ENCODE measurements around the gene OPALIN.

Gene OPALIN

GRCh38 chr10:96390460-96390864 lies 31.7 kb upstream of the OPALIN start:
- no peak for TF ChIP-seq EZH2phosphoT487 (IDR thresholded peaks at IDR 0.05; ENCODE audit: borderline replicate concordance)
- no peak for TF ChIP-seq CTCF (conservative IDR thresholded peaks at IDR 0.05; ENCODE audit: low read length)
- Histone ChIP-seq H3K27me3 (ENCODE audit: insufficient read depth, low read length, poor library complexity, severe bottlenecking) (no peaks in the 10 kb centered on the region), H3F3A (ENCODE audit: low read depth) (no peaks in the 10 kb centered on the region), H3K36me3 (ENCODE audit: insufficient read depth, low read length) (no peaks in the 10 kb centered on the region), H3K79me2 (ENCODE audit: insufficient read depth, low read length) (no peaks in the 10 kb centered on the region), H2AFZ (ENCODE audit: low read length) (no peak overlapping the region), H3K9ac (ENCODE audit: low read depth, low read length, poor library complexity, severe bottlenecking) (no peak overlapping the region), H3K4me3 (ENCODE audit: low read length, poor library complexity, severe bottlenecking) (no peak overlapping the region), H3K9me2 (replicated peaks; ENCODE audit: low read depth, low read length) (no peaks in the 10 kb centered on the region), H3K9me3 (ENCODE audit: insufficient read depth, low read depth, low read length) (no peaks in the 10 kb centered on the region), H3K4me2 (ENCODE audit: low read depth, low read length, poor library complexity, severe bottlenecking) (no peak overlapping the region), H3K4me1 (ENCODE audit: insufficient read depth, low read length, poor library complexity, severe bottlenecking) (no peaks in the 10 kb centered on the region), H4K20me1 (ENCODE audit: insufficient read depth, low read length, poor library complexity, severe bottlenecking) (no peaks in the 10 kb centered on the region)

- Histone ChIP-seq H2AFZ (ENCODE audit: low read length) (no peak overlapping the region), H3K36me3 (ENCODE audit: insufficient read depth, low read length) (no peaks in the 10 kb centered on the region), H3K4me2 (ENCODE audit: low read depth, low read length, poor library complexity, severe bottlenecking) (no peak overlapping the region), H3K27me3 (ENCODE audit: insufficient read depth, low read length, poor library complexity, severe bottlenecking) (no peaks in the 10 kb centered on the region), H3K9me3 (ENCODE audit: insufficient read depth, low read depth, low read length) (no peaks in the 10 kb centered on the region), H3F3A (ENCODE audit: low read depth) (no peaks in the 10 kb centered on the region), H3K4me3 (ENCODE audit: low read length, poor library complexity, severe bottlenecking) (no peak overlapping the region), H4K20me1 (ENCODE audit: insufficient read depth, low read length, poor library complexity, severe bottlenecking) (no peaks in the 10 kb centered on the region), H3K79me2 (ENCODE audit: insufficient read depth, low read length) (no peaks in the 10 kb centered on the region), H3K9ac (ENCODE audit: low read depth, low read length, poor library complexity, severe bottlenecking) (no peak overlapping the region), H3K4me1 (ENCODE audit: insufficient read depth, low read length, poor library complexity, severe bottlenecking) (no peaks in the 10 kb centered on the region), H3K9me2 (replicated peaks; ENCODE audit: low read depth, low read length) (no peaks in the 10 kb centered on the region)
- TF ChIP-seq EZH2phosphoT487 (IDR thresholded peaks at IDR 0.05; ENCODE audit: borderline replicate concordance) = no peak
- no peak for TF ChIP-seq CTCF (conservative IDR thresholded peaks at IDR 0.05; ENCODE audit: low read length)
Observed at GRCh38 chr10:96389785-96390184, 31.0 kb upstream of the OPALIN start.

GRCh38 chr10:96387601-96388000 lies 28.8 kb upstream of the OPALIN start:
- Histone ChIP-seq H3K4me2 (ENCODE audit: low read depth, low read length, poor library complexity, severe bottlenecking) (no peak overlapping the region), H3K9ac (ENCODE audit: low read depth, low read length, poor library complexity, severe bottlenecking) (no peak overlapping the region), H3K36me3 (ENCODE audit: insufficient read depth, low read length) (no peaks in the 10 kb centered on the region), H3K9me3 (ENCODE audit: insufficient read depth, low read depth, low read length) (no peaks in the 10 kb centered on the region), H3K4me1 (ENCODE audit: insufficient read depth, low read length, poor library complexity, severe bottlenecking) (no peaks in the 10 kb centered on the region), H3K9me2 (replicated peaks; ENCODE audit: low read depth, low read length) (no peaks in the 10 kb centered on the region), H4K20me1 (ENCODE audit: insufficient read depth, low read length, poor library complexity, severe bottlenecking) (no peaks in the 10 kb centered on the region), H3K79me2 (ENCODE audit: insufficient read depth, low read length) (no peaks in the 10 kb centered on the region), H2AFZ (ENCODE audit: low read length) (no peak overlapping the region), H3K4me3 (ENCODE audit: low read length, poor library complexity, severe bottlenecking) (no peak overlapping the region), H3K27me3 (ENCODE audit: insufficient read depth, low read length, poor library complexity, severe bottlenecking) (no peaks in the 10 kb centered on the region), H3F3A (ENCODE audit: low read depth) (no peaks in the 10 kb centered on the region)
- TF ChIP-seq EZH2phosphoT487 (IDR thresholded peaks at IDR 0.05; ENCODE audit: borderline replicate concordance) = no peak
- TF ChIP-seq CTCF (conservative IDR thresholded peaks at IDR 0.05; ENCODE audit: low read length) = no peak
